DND-41 (cell line): ENCODE data around the gene RBM42.

Source experiments
- ATAC-seq: fragments of 200-7000 bp; cut with Tn5 transposase; 3 replicates; pipeline ENCODE4 v1.9.1; 2021; ENCODE audit warnings: low read depth; ENCODE audit not compliant: insufficient read depth
- DNase-seq: peaks from one replicate; pipeline ENCODE4 v3.0.0-alpha.2; 2020
- H2AFZ ChIP-seq: 2 replicates; pipeline ENCODE4 v1.6.0; 2012; ENCODE audit warnings: low read depth, low read length
- H3K27ac ChIP-seq: 2 replicates; pipeline ENCODE4 v1.5.1; 2012; ENCODE audit warnings: low read length, inconsistent platforms
- H3K27me3 ChIP-seq: fragments of 200-600 bp; sonication (generic); 2 replicates; pipeline ENCODE4 v1.6.0; 2012; ENCODE audit warnings: low read length, mild to moderate bottlenecking, inconsistent platforms; ENCODE audit not compliant: insufficient read depth, poor library complexity
- H3K36me3 ChIP-seq: 2 replicates; pipeline ENCODE4 v1.5.1; 2012; ENCODE audit warnings: low read length, inconsistent platforms; ENCODE audit not compliant: insufficient read depth
- H3K4me1 ChIP-seq: 2 replicates; pipeline ENCODE4 v1.5.1; 2012; ENCODE audit warnings: mild to moderate bottlenecking, low read length; ENCODE audit not compliant: insufficient read depth
- H3K4me2 ChIP-seq: 2 replicates; pipeline ENCODE4 v1.6.0; 2012; ENCODE audit warnings: mild to moderate bottlenecking, moderate library complexity, low read length, inconsistent platforms; ENCODE audit not compliant: insufficient read depth
- H3K4me3 ChIP-seq, 2 experiments: fragments of 200-600 bp in 1 of 2; shearing (Covaris generic) in 1 of 2; 2 replicates each; pipeline ENCODE4 v1.5.1; 2012 to 2016; ENCODE audit warnings: inconsistent platforms in 2 of 2, low read length in 2 of 2, mild to moderate bottlenecking in 2 of 2, low read depth in 1 of 2, moderate library complexity in 1 of 2
- H3K79me2 ChIP-seq: 2 replicates; pipeline ENCODE4 v1.6.0; 2012; ENCODE audit warnings: low read length, inconsistent platforms; ENCODE audit not compliant: insufficient read depth
- H3K9ac ChIP-seq: 2 replicates; pipeline ENCODE4 v1.6.0; 2012; ENCODE audit warnings: low read depth, mild to moderate bottlenecking, inconsistent platforms, low read length, moderate library complexity
- H3K9me3 ChIP-seq: 2 replicates; pipeline ENCODE4 v1.5.1; 2012; ENCODE audit warnings: low read length, moderate library complexity, mild to moderate bottlenecking, inconsistent platforms; ENCODE audit not compliant: insufficient read depth, severe bottlenecking
- H4K20me1 ChIP-seq: 2 replicates; pipeline ENCODE4 v1.6.0; 2012; ENCODE audit warnings: low read length; ENCODE audit not compliant: insufficient read depth
- CTCF ChIP-seq: IDR thresholded peaks from 2 replicates; pipeline ENCODE4 v1.5.1; 2012; ENCODE audit warnings: borderline replicate concordance, low read length, moderate library complexity, mild to moderate bottlenecking; ENCODE audit not compliant: poor library complexity, severe bottlenecking; ENCODE audit errors: extremely low read depth
- EZH2 ChIP-seq: IDR thresholded peaks from 3 replicates; pipeline ENCODE4 v1.6.1; 2012; ENCODE audit warnings: borderline replicate concordance, low read depth, mild to moderate bottlenecking, moderate library complexity, low read length, inconsistent platforms; ENCODE audit not compliant: severe bottlenecking

Gene RBM42

GRCh38 chr19:35670686-35671085 lies 41.9 kb downstream of the RBM42 start:
- Histone ChIP-seq H4K20me1 (0 out of 2 replicates have a peak, but pooled peaks cover 4% of the 10 kb centered on the region), H3K79me2 (no peaks in the 10 kb centered on the region)

GRCh38 chr19:35671818-35672217 lies 43.0 kb downstream of the RBM42 start:
- H3K4me1 ChIP-seq = no peaks in the 10 kb centered on the region
- H3K27me3 ChIP-seq = no peaks in the 10 kb centered on the region
- H4K20me1 ChIP-seq = 0 out of 2 replicates have a peak, but pooled peaks cover 4% of the 10 kb centered on the region
- H3K4me3 ChIP-seq = no peak overlapping the region
- no peak overlapping the region for H3K9ac ChIP-seq
- no peak for TF ChIP-seq EZH2
- no peak for TF ChIP-seq CTCF
- no peaks in the 10 kb centered on the region for H3K9me3 ChIP-seq
- H3K36me3 ChIP-seq = no peaks in the 10 kb centered on the region
- ATAC-seq (no peak), DNase-seq (no peak)
- no peak overlapping the region for H3K4me2 ChIP-seq
- no peaks in the 10 kb centered on the region for H3K79me2 ChIP-seq
- no peak overlapping the region for H2AFZ ChIP-seq
- no peak overlapping the region for H3K27ac ChIP-seq

More at GRCh38 chr19:35670686-35671085, 41.9 kb downstream of the RBM42 start:
- H3K9ac ChIP-seq = no peak overlapping the region
- no peak overlapping the region for H3K4me2 ChIP-seq
- no peaks in the 10 kb centered on the region for H3K4me1 ChIP-seq
- no peak for DNase-seq
- no peak overlapping the region for H3K4me3 ChIP-seq
- no peaks in the 10 kb centered on the region for H3K27me3 ChIP-seq
- H2AFZ ChIP-seq = no peak overlapping the region
- no peak overlapping the region for H3K27ac ChIP-seq
- H3K36me3 ChIP-seq = no peaks in the 10 kb centered on the region
- H3K9me3 ChIP-seq = no peaks in the 10 kb centered on the region
- no peak for TF ChIP-seq CTCF
- TF ChIP-seq EZH2 = no peak
- ATAC-seq = no peak

GRCh38 chr19:35673121-35673804 lies 44.4 kb downstream of the RBM42 start:
- Histone ChIP-seq H4K20me1 (0 out of 2 replicates have a peak, but pooled peaks cover 4% of the 10 kb centered on the region), H3K4me3 (no peak overlapping the region), H3K4me1 (no peaks in the 10 kb centered on the region), H3K79me2 (no peaks in the 10 kb centered on the region), H3K36me3 (no peaks in the 10 kb centered on the region), H3K27me3 (no peaks in the 10 kb centered on the region), H3K4me2 (no peak overlapping the region), H3K9ac (no peak overlapping the region), H3K9me3 (no peaks in the 10 kb centered on the region), H3K27ac (no peak overlapping the region), H2AFZ (no peak overlapping the region)
- no peak for ATAC-seq
- TF ChIP-seq CTCF (no peak), EZH2 (no peak)
- no peak for DNase-seq
